ENCODE data around the gene SKI.
"Not testable (repeated sequence)": the region's sequence is repeated elsewhere in the genome, so short reads cannot be mapped to it uniquely, and the experiment has no call there.

Gene SKI

GRCh38 chr1:2279817-2280216 is 51.7 kb downstream of the SKI start:
- DNase-seq: no peak

GRCh38 chr1:2282556-2283270 is 54.6 kb downstream of the SKI start:
- DNase-seq: no peak

- no peak for DNase-seq
Observed at GRCh38 chr1:2283371-2283990, 55.4 kb downstream of the SKI start.

GRCh38 chr1:2283991-2284895 is 56.1 kb downstream of the SKI start:
- DNase-seq: no peak

GRCh38 chr1:2284932-2285331 is 56.8 kb downstream of the SKI start:
- DNase-seq: no peak

- no peak for DNase-seq
Observed at GRCh38 chr1:2286923-2287322, 58.8 kb downstream of the SKI start.

- DNase-seq: no peak
Observed at GRCh38 chr1:2287649-2288048, 59.5 kb downstream of the SKI start.

- DNase-seq: no peak
Observed at GRCh38 chr1:2288311-2288710, 60.2 kb downstream of the SKI start.

- DNase-seq: no peak
Observed at GRCh38 chr1:2288816-2289536, 60.9 kb downstream of the SKI start.

- DNase-seq: no peak
Observed at GRCh38 chr1:2289607-2290006, 61.5 kb downstream of the SKI start.

- DNase-seq: no peak
Observed at GRCh38 chr1:2290171-2290578, 62.1 kb downstream of the SKI start.

- no peak for DNase-seq
Observed at GRCh38 chr1:2290595-2291510, 62.7 kb downstream of the SKI start.

GRCh38 chr1:2291577-2291976 is 63.5 kb downstream of the SKI start:
- DNase-seq: no peak

GRCh38 chr1:2292725-2293450 is 64.8 kb downstream of the SKI start:
- DNase-seq: no peak

- no peak for DNase-seq
Observed at GRCh38 chr1:2294033-2294724, 66.1 kb downstream of the SKI start.

GRCh38 chr1:2294725-2295078 is 66.6 kb downstream of the SKI start:
- DNase-seq: no peak

GRCh38 chr1:2295526-2295925 is 67.4 kb downstream of the SKI start:
- no peak for DNase-seq

- DNase-seq: not testable (repeated sequence)
Observed at GRCh38 chr1:2296211-2296610, 68.1 kb downstream of the SKI start.

GRCh38 chr1:2296614-2297013 is 68.5 kb downstream of the SKI start:
- no peak for DNase-seq

GRCh38 chr1:2297246-2298011 is 69.3 kb downstream of the SKI start:
- DNase-seq: no peak
